K562 (cell line): ENCODE data around the gene ELAC2. TPM values are rescaled to one million over a fixed set of nuclear protein-coding genes. Genes with fewer than 3 reads are reported as not detected.

Experiments used
- ARNT ChIP-seq, 2 experiments: fragments of 450-650 bp; IDR thresholded peaks; 2 replicates each; pipeline ENCODE4 v1.6.1; 2016; ENCODE audit warnings: mild to moderate bottlenecking in 1 of 2
- HCFC1 ChIP-seq: IDR thresholded peaks from 2 replicates; pipeline ENCODE4 v1.6.1; 2012; ENCODE audit warnings: low read depth, low read length, improper control_type of control experiment
- MEF2D ChIP-seq: conservative IDR thresholded peaks from 2 replicates; pipeline ENCODE4 v1.6.1; 2016; ENCODE audit warnings: low read depth, missing genetic modification characterization, missing compliant biosample characterization
- NCOA6 ChIP-seq: fragments of 450-650 bp; IDR thresholded peaks from 2 replicates; pipeline ENCODE4 v1.6.1; 2017; ENCODE audit warnings: mild to moderate bottlenecking
- POLR2B ChIP-seq: fragments of 450-650 bp; IDR thresholded peaks from 2 replicates; pipeline ENCODE4 v1.6.1; 2018; ENCODE audit warnings: low read depth; ENCODE audit not compliant: partially characterized antibody
- ZNF12 ChIP-seq: sonication (generic); formaldehyde crosslinking; IDR thresholded peaks from 2 replicates; pipeline ENCODE4 v1.4.0; 2020; ENCODE audit warnings: mild to moderate bottlenecking, missing genetic modification reagents
- ZNF133 ChIP-seq: fragments of 250-450 bp; sonication (Bioruptor Pico); IDR thresholded peaks from 2 replicates; pipeline ENCODE4 v1.4.0; 2020; ENCODE audit warnings: mild to moderate bottlenecking
- ZNF212 ChIP-seq: fragments of 450-650 bp; formaldehyde crosslinking; IDR thresholded peaks from 2 replicates; pipeline ENCODE4 v1.4.0; 2020; ENCODE audit warnings: mild to moderate bottlenecking
- ZNF23 ChIP-seq: fragments of 250-450 bp; sonication (Bioruptor Pico); IDR thresholded peaks from 2 replicates; pipeline ENCODE4 v1.4.0; 2020; ENCODE audit warnings: mild to moderate bottlenecking
- ZNF239 ChIP-seq: fragments of 250-450 bp; sonication (Bioruptor Pico); IDR thresholded peaks from 2 replicates; pipeline ENCODE4 v1.4.0; 2020; ENCODE audit warnings: mild to moderate bottlenecking
- ZNF57 ChIP-seq: fragments of 450-650 bp; formaldehyde crosslinking; IDR thresholded peaks from 2 replicates; pipeline ENCODE4 v1.4.0; 2020; ENCODE audit warnings: mild to moderate bottlenecking, moderate library complexity
- ZNF695 ChIP-seq: fragments of 450-650 bp; formaldehyde crosslinking; IDR thresholded peaks from 2 replicates; pipeline ENCODE4 v1.4.0; 2020; ENCODE audit warnings: mild to moderate bottlenecking, moderate library complexity
- ZNF707 ChIP-seq: fragments of 250-450 bp; sonication (Bioruptor Pico); conservative IDR thresholded peaks from 2 replicates; pipeline ENCODE4 v1.8.0; 2022; ENCODE audit warnings: inconsistent platforms, mild to moderate bottlenecking, moderate library complexity
- polyA plus RNA-seq, 8 experiments: library from polyadenylated mRNA; depleted of rRNA in 4 of 8; stranded (reverse) in 5 of 8; unstranded in 3 of 8; fragments of >200 nt; fragmentation: Nextera tagmentation in 2 of 8; fragmentation: Illumina TruSeq in 1 of 8; extraction: Ambion mirVana in 2 of 8; extraction: Trizol in 1 of 8; gene quantifications; 2 replicates each; pipeline versions ENCODE4 v1.2.1 to v1.2.3, GENCODE V29; 2011 to 2014; ENCODE audit warnings: inconsistent platforms in 1 of 8, missing spikeins in 1 of 8
- total RNA-seq, 7 experiments: library from RNA; depleted of rRNA in 6 of 7; stranded (reverse); fragments of >200 nt in 6 of 7; fragmentation: Illumina TruSeq in 2 of 7; extraction: Trizol in 2 of 7; gene quantifications; 2 replicates each; pipeline versions ENCODE4 v1.2.1 to v1.2.3, GENCODE V29; 2011 to 2021; ENCODE audit warnings: low replicate concordance in 1 of 7
- TF ChIP-seq, protein P1 (sequence below), 2 experiments: IDR thresholded peaks; 2 replicates each; pipeline ENCODE4 v1.6.1; 2012; ENCODE audit warnings: improper control_type of control experiment in 2 of 2, low read depth in 2 of 2, low read length in 2 of 2, borderline replicate concordance in 1 of 2
- TF ChIP-seq, protein P2 (sequence below): fragments of 250-450 bp; sonication (Bioruptor Pico); IDR thresholded peaks from 2 replicates; pipeline ENCODE4 v1.5.0; 2022; ENCODE audit warnings: mild to moderate bottlenecking
- TF ChIP-seq, protein P3 (sequence below): sonication (generic); formaldehyde crosslinking; IDR thresholded peaks from 2 replicates; pipeline ENCODE4 v1.9.0; 2022; ENCODE audit warnings: mild to moderate bottlenecking, missing genetic modification reagents
- TF ChIP-seq, protein P4 (sequence below): sonication (generic); formaldehyde crosslinking; IDR thresholded peaks from 2 replicates; pipeline ENCODE4 v1.8.0; 2022; ENCODE audit warnings: mild to moderate bottlenecking, missing genetic modification reagents
- TF ChIP-seq, protein P5 (sequence below): fragments of 450-650 bp; IDR thresholded peaks from one replicate; pipeline ENCODE4 v1.6.1; 2018; ENCODE audit warnings: mild to moderate bottlenecking, moderate library complexity; ENCODE audit not compliant: partially characterized antibody
- TF ChIP-seq, protein P6 (sequence below): fragments of 250-450 bp; sonication (Bioruptor Pico); IDR thresholded peaks from 2 replicates; pipeline ENCODE4 v1.4.0; 2020; ENCODE audit warnings: mild to moderate bottlenecking, moderate library complexity

The ELAC2 gene
- total and polyA plus RNA-seq, 9 of the 15 experiments (the other 6 are each of a cell fraction or from before 2014, with no cell fraction given) = 4.5 to 129 (median 70.6) TPM

DNA sequence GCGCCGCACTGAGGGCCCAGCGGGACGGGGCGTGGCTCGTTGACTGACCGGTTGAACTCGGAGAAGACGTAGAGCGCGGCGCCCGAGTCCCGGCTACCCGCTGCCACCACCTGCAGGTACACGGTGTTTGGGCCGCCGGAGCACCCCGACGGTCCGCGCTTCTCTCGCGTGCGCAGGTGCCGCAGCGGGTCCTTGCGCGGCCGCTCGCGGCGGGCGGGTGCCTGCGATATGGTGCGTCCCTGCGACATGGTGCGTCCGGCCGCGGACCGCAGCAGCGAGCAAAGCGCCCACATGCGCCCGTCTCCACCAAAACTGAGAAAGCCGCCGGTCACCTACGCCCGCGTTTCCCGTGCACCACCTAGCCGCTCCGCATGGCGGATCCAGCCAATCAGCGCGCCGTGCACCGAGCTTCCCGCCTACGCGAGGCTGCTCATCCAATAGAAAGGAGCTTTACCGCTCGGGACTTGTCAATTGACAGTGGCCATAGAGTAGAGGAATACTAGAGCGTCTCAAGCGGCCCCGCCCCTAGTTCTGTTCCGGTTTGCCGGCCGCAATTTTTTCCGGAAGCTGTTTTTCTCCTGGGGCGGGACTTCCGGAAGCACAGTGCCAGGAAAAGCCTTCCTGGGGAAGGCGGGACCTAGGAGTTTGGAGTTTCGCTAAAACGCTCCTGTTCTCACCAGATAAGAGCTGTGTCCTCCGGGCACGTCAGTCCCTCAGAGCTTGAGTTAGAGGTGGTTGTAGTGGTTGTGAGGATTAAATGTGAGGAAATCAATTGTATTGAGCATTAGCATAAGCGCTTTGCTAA is at the start of gene ELAC2 (continued):
- TF ChIP-seq ZNF133 (CRISPR knock-in tag) (no peak), ZNF707 (no peak), ZNF12 (CRISPR knock-in tag) (no peak), ZNF212 (CRISPR knock-in tag) (no peak), ZNF57 (CRISPR knock-in tag) (no peak), ZNF23 (CRISPR knock-in tag) (no peak), ZNF239 (CRISPR knock-in tag) (no peak), POLR2B (peak; percentile 73), ZNF695 (CRISPR knock-in tag) (no peak), HCFC1 (peak; percentile 62), MEF2D (tag) (no peak), ARNT (IDR thresholded peaks at IDR 0.05) (peak in 1 of 2 experiments; percentile 72; a peak in 1 of 4 replicates), NCOA6 (no peak)
- TF ChIP-seq, protein P1, sequence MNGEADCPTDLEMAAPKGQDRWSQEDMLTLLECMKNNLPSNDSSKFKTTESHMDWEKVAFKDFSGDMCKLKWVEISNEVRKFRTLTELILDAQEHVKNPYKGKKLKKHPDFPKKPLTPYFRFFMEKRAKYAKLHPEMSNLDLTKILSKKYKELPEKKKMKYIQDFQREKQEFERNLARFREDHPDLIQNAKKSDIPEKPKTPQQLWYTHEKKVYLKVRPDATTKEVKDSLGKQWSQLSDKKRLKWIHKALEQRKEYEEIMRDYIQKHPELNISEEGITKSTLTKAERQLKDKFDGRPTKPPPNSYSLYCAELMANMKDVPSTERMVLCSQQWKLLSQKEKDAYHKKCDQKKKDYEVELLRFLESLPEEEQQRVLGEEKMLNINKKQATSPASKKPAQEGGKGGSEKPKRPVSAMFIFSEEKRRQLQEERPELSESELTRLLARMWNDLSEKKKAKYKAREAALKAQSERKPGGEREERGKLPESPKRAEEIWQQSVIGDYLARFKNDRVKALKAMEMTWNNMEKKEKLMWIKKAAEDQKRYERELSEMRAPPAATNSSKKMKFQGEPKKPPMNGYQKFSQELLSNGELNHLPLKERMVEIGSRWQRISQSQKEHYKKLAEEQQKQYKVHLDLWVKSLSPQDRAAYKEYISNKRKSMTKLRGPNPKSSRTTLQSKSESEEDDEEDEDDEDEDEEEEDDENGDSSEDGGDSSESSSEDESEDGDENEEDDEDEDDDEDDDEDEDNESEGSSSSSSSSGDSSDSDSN (IDR thresholded peaks at IDR 0.05; ENCODE audit: borderline replicate concordance in 1 of 2, low read depth in 2 of 2, low read length in 2 of 2) = no peak
- TF ChIP-seq, protein P2, sequence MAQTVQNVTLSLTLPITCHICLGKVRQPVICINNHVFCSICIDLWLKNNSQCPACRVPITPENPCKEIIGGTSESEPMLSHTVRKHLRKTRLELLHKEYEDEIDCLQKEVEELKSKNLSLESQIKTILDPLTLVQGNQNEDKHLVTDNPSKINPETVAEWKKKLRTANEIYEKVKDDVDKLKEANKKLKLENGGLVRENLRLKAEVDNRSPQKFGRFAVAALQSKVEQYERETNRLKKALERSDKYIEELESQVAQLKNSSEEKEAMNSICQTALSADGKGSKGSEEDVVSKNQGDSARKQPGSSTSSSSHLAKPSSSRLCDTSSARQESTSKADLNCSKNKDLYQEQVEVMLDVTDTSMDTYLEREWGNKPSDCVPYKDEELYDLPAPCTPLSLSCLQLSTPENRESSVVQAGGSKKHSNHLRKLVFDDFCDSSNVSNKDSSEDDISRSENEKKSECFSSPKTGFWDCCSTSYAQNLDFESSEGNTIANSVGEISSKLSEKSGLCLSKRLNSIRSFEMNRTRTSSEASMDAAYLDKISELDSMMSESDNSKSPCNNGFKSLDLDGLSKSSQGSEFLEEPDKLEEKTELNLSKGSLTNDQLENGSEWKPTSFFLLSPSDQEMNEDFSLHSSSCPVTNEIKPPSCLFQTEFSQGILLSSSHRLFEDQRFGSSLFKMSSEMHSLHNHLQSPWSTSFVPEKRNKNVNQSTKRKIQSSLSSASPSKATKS (CRISPR knock-in tag) = no peak
- TF ChIP-seq, protein P3, sequence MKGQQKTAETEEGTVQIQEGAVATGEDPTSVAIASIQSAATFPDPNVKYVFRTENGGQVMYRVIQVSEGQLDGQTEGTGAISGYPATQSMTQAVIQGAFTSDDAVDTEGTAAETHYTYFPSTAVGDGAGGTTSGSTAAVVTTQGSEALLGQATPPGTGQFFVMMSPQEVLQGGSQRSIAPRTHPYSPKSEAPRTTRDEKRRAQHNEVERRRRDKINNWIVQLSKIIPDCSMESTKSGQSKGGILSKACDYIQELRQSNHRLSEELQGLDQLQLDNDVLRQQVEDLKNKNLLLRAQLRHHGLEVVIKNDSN (CRISPR knock-in tag) = peak; percentile 71
- TF ChIP-seq, protein P4, sequence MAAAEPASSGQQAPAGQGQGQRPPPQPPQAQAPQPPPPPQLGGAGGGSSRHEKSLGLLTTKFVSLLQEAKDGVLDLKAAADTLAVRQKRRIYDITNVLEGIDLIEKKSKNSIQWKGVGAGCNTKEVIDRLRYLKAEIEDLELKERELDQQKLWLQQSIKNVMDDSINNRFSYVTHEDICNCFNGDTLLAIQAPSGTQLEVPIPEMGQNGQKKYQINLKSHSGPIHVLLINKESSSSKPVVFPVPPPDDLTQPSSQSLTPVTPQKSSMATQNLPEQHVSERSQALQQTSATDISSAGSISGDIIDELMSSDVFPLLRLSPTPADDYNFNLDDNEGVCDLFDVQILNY (CRISPR knock-in tag) = no peak
- TF ChIP-seq, protein P5, sequence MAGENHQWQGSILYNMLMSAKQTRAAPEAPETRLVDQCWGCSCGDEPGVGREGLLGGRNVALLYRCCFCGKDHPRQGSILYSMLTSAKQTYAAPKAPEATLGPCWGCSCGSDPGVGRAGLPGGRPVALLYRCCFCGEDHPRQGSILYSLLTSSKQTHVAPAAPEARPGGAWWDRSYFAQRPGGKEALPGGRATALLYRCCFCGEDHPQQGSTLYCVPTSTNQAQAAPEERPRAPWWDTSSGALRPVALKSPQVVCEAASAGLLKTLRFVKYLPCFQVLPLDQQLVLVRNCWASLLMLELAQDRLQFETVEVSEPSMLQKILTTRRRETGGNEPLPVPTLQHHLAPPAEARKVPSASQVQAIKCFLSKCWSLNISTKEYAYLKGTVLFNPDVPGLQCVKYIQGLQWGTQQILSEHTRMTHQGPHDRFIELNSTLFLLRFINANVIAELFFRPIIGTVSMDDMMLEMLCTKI = no peak
- TF ChIP-seq, protein P6, sequence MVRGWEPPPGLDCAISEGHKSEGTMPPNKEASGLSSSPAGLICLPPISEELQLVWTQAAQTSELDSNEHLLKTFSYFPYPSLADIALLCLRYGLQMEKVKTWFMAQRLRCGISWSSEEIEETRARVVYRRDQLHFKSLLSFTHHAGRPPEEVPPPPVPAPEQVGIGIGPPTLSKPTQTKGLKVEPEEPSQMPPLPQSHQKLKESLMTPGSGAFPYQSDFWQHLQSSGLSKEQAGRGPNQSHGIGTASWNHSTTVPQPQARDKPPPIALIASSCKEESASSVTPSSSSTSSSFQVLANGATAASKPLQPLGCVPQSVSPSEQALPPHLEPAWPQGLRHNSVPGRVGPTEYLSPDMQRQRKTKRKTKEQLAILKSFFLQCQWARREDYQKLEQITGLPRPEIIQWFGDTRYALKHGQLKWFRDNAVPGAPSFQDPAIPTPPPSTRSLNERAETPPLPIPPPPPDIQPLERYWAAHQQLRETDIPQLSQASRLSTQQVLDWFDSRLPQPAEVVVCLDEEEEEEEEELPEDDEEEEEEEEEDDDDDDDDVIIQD (CRISPR knock-in tag) = no peak
